VCaP (cell line): ENCODE measurements around the gene NUP133.
"Not testable (repeated sequence)": the region's sequence is repeated elsewhere in the genome, so short reads cannot be mapped to it uniquely, and the experiment has no call there.

ENCODE experiments used
- H3K27ac ChIP-seq: fragments of 450-650 bp; 2 replicates; pipeline ENCODE4 v1.5.1; 2017
- CTCF ChIP-seq: fragments of 450-650 bp; conservative IDR thresholded peaks from 2 replicates; pipeline ENCODE4 v1.5.1; 2017; ENCODE audit warnings: mild to moderate bottlenecking, moderate library complexity

NUP133 gene

GRCh38 chr1:229428256-229428655, 79.9 kb downstream of the NUP133 start:
- no peak overlapping the region for H3K27ac ChIP-seq
- no peak for TF ChIP-seq CTCF

GRCh38 chr1:229427572-229427971, 80.6 kb downstream of the NUP133 start:
- no peak for TF ChIP-seq CTCF
- no peak overlapping the region for H3K27ac ChIP-seq

- TF ChIP-seq CTCF = no peak
- no peak overlapping the region for H3K27ac ChIP-seq
Measured at GRCh38 chr1:229425564-229426159, 82.5 kb downstream of the NUP133 start.

DNA sequence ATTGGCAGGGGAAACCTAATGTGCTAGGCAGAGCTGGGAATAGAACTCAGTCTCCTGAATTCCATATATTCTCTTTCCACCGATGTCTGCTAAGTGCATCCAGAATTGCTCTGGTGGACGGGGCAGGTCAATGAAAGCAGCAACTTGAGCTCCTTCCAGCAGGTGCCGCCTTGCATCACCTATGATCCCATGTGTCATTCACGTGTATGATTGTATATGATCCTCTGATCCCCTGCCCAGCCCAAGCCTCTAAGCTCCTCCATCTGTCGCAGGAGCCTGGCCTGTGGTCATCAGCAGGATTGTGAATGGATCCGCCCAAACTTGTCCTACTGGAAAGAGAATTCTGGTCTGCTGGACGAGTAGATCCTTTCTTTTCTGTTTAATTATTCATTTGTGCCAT, 87.4 kb downstream of the NUP133 start:
- no peak overlapping the region for H3K27ac ChIP-seq
- no peak for TF ChIP-seq CTCF

GRCh38 chr1:229420224-229420623, 87.9 kb downstream of the NUP133 start:
- TF ChIP-seq CTCF = no peak
- H3K27ac ChIP-seq = no peak overlapping the region

- H3K27ac ChIP-seq = not testable (repeated sequence)
Measured at GRCh38 chr1:229418586-229418985, 89.6 kb downstream of the NUP133 start.

GRCh38 chr1:229412810-229413209, 95.3 kb downstream of the NUP133 start:
- not testable (repeated sequence) for H3K27ac ChIP-seq

- no peak for TF ChIP-seq CTCF
- H3K27ac ChIP-seq = no peak overlapping the region
Measured at GRCh38 chr1:229412056-229412455, 96.1 kb downstream of the NUP133 start.
